Measurements from ENCODE around the gene AIF1.
"Not testable (repeated sequence)": the region's sequence is repeated elsewhere in the genome, so short reads cannot be mapped to it uniquely, and the experiment has no call there.

DNA sequence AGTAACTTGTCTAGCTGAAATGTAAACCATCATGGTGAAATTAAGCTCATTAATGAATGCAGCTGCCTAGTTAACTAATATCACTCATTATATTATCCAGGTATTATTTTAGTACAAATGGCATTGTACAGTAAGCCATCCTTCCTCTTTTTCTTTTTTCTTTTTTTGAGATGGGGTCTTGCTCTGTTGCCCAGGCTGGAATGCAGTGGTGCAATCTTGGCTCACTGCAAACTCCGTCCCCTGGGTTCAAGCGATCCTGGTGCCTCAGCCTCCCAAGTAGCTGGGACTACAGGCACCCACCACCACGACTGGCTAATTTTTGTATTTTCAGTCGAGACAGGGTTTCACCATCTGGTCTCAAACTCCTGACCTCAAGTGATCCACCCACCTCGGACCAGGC, 24.3 kb upstream of the AIF1 start:
- TF ChIP-seq, protein P1, sequence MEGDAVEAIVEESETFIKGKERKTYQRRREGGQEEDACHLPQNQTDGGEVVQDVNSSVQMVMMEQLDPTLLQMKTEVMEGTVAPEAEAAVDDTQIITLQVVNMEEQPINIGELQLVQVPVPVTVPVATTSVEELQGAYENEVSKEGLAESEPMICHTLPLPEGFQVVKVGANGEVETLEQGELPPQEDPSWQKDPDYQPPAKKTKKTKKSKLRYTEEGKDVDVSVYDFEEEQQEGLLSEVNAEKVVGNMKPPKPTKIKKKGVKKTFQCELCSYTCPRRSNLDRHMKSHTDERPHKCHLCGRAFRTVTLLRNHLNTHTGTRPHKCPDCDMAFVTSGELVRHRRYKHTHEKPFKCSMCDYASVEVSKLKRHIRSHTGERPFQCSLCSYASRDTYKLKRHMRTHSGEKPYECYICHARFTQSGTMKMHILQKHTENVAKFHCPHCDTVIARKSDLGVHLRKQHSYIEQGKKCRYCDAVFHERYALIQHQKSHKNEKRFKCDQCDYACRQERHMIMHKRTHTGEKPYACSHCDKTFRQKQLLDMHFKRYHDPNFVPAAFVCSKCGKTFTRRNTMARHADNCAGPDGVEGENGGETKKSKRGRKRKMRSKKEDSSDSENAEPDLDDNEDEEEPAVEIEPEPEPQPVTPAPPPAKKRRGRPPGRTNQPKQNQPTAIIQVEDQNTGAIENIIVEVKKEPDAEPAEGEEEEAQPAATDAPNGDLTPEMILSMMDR (IDR thresholded peaks at IDR 0.05 in 8 of 11, conservative IDR thresholded peaks at IDR 0.05 in 3 of 11) = not testable (repeated sequence)
- not testable (repeated sequence) for TF ChIP-seq POLR2AphosphoS5, POLR2A (IDR thresholded peaks at IDR 0.05)

Data from spleen (tissue), 7 donors.